22Rv1 (cell line): ENCODE data around the gene MIEN1.

Source experiments
- H3K27ac ChIP-seq: fragments of 450-650 bp; 2 replicates; pipeline ENCODE4 v1.5.1; 2017
- CTCF ChIP-seq: fragments of 450-650 bp; IDR thresholded peaks from 2 replicates; pipeline ENCODE4 v1.5.1; 2017; ENCODE audit warnings: mild to moderate bottlenecking
- ZFX ChIP-seq: fragments of 450-650 bp; IDR thresholded peaks from 2 replicates; pipeline ENCODE4 v1.6.1; 2017; ENCODE audit warnings: antibody characterized with exemption, borderline replicate concordance

MIEN1 gene

DNA sequence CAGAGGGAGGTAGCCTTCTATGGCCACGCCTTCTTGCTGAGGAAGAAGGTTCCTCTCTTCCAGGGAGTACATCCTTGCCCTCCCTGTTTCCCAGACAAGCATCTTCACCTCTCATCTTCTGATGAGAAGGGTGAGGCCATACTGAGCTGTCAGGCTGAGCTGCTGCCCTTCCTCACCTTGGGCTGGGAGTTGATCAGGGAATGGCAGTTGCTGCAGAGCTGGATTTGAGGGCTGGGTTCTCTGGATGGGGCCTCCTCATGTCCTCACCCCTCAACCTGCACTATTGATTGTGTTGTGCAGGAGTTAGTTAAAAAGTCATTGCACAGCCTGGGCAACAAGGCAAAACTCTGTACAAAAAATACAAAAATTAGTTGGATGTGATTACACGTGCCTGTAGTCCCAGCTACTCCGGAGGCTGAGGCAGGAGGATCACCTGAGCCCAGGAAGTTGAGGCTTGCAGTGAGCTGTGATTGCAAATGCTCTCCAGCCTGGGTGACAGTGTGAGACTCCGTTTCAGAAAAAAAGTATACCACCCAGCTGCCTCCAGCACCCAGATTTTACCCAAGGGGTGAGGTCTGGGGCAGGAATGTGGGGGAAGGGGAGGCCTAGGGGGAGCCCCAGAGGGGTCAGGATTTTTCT is 28.4 kb downstream of the MIEN1 start:
- H3K27ac ChIP-seq, result peak overlapping the region; percentile 90
- TF ChIP-seq ZFX, result no peak
- TF ChIP-seq CTCF, result no peak

DNA sequence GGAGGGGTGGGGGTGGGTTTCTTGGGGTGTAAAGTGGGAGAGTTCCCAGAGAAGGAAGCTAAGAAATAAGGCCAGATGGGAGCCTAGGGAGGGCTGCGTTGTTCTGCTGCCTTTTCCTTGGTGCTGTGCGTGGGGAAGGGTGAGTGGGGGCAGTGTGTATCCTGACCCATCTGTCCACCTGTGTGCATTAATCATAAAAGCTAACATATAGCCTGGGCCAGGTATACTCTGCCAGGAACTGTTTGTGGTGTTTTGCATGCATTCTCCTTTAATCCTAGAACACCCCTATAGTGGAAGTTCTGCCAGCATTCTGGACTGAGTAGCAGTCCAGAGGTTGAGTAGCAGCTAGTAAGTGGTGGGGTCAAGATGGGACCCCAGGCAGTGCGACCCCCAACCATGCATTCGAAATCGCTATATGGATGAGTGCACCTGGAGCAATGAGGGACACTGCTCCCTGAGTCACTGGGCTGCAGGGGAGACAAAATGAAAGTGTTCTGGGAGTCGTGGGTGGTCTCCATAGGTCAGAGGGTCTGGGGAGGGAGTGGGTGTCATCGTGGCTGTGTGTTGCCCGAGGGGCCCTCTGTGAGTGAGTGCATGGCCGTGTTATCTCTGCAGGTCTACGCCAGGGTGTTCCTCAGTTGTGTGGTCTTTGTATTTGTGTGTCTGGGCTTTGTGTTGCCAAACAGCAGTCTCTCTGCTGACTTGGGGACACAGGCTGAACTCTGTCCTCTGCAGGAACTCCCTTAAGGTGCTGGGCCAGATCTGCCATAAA is 29.1 kb downstream of the MIEN1 start:
- TF ChIP-seq ZFX (no peak), CTCF (no peak)
- peak overlapping the region; percentile 90 for H3K27ac ChIP-seq

GRCh38 chr17:39700148-39700987 is 30.0 kb downstream of the MIEN1 start:
- no peak for TF ChIP-seq ZFX
- TF ChIP-seq CTCF, result no peak
- H3K27ac ChIP-seq, result peak overlapping the region; percentile 90

GRCh38 chr17:39699818-39700147 is 30.5 kb downstream of the MIEN1 start, which contains the start of gene ERBB2:
TSS of gene ERBB2 (plus strand) at chr17:39700064. CDS start at chr17:39700239, 175 bp downstream.
- no peak for TF ChIP-seq ZFX
- no peak for TF ChIP-seq CTCF
- H3K27ac ChIP-seq, result peak within 1 kb of the TSS; percentile 90

DNA sequence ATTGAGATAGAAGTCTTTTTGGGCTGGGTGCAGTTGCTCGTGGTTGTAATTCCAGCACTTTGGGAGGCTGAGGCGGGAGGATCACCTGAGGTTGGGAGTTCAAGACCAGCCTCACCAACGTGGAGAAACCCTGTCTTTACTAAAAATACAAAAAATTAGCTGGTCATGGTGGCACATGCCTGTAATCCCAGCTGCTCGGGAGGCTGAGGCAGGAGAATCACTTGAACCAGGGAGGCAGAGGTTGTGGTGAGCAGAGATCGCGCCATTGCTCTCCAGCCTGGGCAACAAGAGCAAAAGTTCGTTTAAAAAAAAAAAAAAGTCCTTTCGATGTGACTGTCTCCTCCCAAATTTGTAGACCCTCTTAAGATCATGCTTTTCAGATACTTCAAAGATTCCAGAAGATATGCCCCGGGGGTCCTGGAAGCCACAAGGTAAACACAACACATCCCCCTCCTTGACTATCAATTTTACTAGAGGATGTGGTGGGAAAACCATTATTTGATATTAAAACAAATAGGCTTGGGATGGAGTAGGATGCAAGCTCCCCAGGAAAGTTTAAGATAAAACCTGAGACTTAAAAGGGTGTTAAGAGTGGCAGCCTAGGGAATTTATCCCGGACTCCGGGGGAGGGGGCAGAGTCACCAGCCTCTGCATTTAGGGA is 31.0 kb downstream of the MIEN1 start:
- H3K27ac ChIP-seq, result peak overlapping the region; percentile 90

- H3K27ac ChIP-seq, result no peak overlapping the region
- no peak for TF ChIP-seq CTCF
- TF ChIP-seq ZFX, result no peak
Measured at GRCh38 chr17:39697961-39698360, 32.4 kb downstream of the MIEN1 start.

GRCh38 chr17:39696731-39697130 is 33.6 kb downstream of the MIEN1 start:
- TF ChIP-seq ZFX (no peak), CTCF (no peak)

More at GRCh38 chr17:39696731-39697130, 33.6 kb downstream of the MIEN1 start:
- no peak overlapping the region for H3K27ac ChIP-seq
